B cell (primary cell): ENCODE measurements around the gene ABCA7. TPM values are rescaled to one million over a fixed set of nuclear protein-coding genes. Genes with fewer than 3 reads are reported as not detected.

Experiments
- ATAC-seq: fragments of 200-7000 bp; cut with Tn5 transposase; one replicate; pipeline ENCODE4 v1.10.0; 2021; ENCODE audit warnings: low read depth, mild to moderate bottlenecking, moderate number of reproducible peaks, moderate library complexity
- CTCF ChIA-PET: fragments of 350-600 bp; sonication (Branson Sonifier 250); formaldehyde crosslinking; loops from one replicate; lab custom pipeline; 2021; ENCODE audit warnings: antibody characterized with exemption, inconsistent platforms; lab: Charles Lee
- POLR2A ChIA-PET: fragments of 350-600 bp; sonication (Branson Sonifier 250); formaldehyde crosslinking; loops from one replicate; lab custom pipeline; 2021; ENCODE audit warnings: antibody characterized with exemption; lab: Charles Lee
- DNase-seq: peaks from one replicate; pipeline ENCODE4 v3.0.0; 2013
- H2AFZ ChIP-seq: 2 replicates; pipeline ENCODE4 v1.6.1; 2012; ENCODE audit warnings: mild to moderate bottlenecking, low read depth, low read length; ENCODE audit not compliant: insufficient read depth, poor library complexity, severe bottlenecking
- H3K27ac ChIP-seq, 2 donors: 1 replicate in 1 of 2; 2 replicates in 1 of 2; pipeline ENCODE4 v1.5.1; 2012 to 2013; ENCODE audit warnings: low read length in 2 of 2, mild to moderate bottlenecking in 2 of 2, moderate library complexity in 1 of 2
- H3K27me3 ChIP-seq, 4 experiments: fragments of 200-600 bp in 1 of 4; sonication (generic) in 1 of 4; replicated peaks in 1 of 4; 1 replicate in 2 of 4; 2 replicates in 2 of 4; pipeline versions ENCODE4 v1.6.1 to v1.7.0; 2013 to 2016; ENCODE audit warnings: low read length in 3 of 4, mild to moderate bottlenecking in 2 of 4, mixed read lengths in 1 of 4, moderate library complexity in 1 of 4; ENCODE audit not compliant: insufficient read depth in 4 of 4, control insufficient read depth in 3 of 4; ENCODE audit errors: control extremely low read depth in 1 of 4
- H3K36me3 ChIP-seq, 2 experiments: replicated peaks in 1 of 2; 1 replicate in 1 of 2; 2 replicates in 1 of 2; pipeline versions ENCODE4 v1.6.1 to v1.7.1; 2013; ENCODE audit warnings: low read length in 1 of 2; ENCODE audit not compliant: insufficient read depth in 2 of 2, control insufficient read depth in 1 of 2; ENCODE audit errors: control extremely low read depth in 1 of 2, extremely low read depth in 1 of 2
- H3K4me1 ChIP-seq, 2 donors: fragments of 200-600 bp in 1 of 2; sonication (generic) in 1 of 2; 1 replicate in 1 of 2; 2 replicates in 1 of 2; pipeline versions ENCODE4 v1.5.1 to v1.6.1; 2013 to 2017; ENCODE audit warnings: low read length in 2 of 2; ENCODE audit not compliant: control insufficient read depth in 2 of 2, insufficient read depth in 2 of 2
- H3K4me2 ChIP-seq: replicated peaks from 2 replicates; pipeline ENCODE3; 2012; ENCODE audit warnings: mild to moderate bottlenecking, low read depth, low read length; ENCODE audit not compliant: poor library complexity, severe bottlenecking
- H3K4me3 ChIP-seq, 5 experiments: fragments of 200-600 bp in 1 of 5; sonication (generic) in 1 of 5; 1 replicate in 3 of 5; 2 replicates in 2 of 5; pipeline versions ENCODE4 v1.5.1 to v1.7.0; 2011 to 2016; ENCODE audit warnings: low read length in 4 of 5, mild to moderate bottlenecking in 4 of 5, low read depth in 2 of 5, control low read depth in 1 of 5, moderate library complexity in 1 of 5; ENCODE audit not compliant: insufficient read depth in 1 of 5; ENCODE audit errors: control extremely low read depth in 1 of 5, extremely low read depth in 1 of 5
- H3K79me2 ChIP-seq: fragments of 200-600 bp; sonication (generic); one replicate; pipeline ENCODE4 v1.6.0; 2016; ENCODE audit warnings: low read length; ENCODE audit not compliant: control insufficient read depth, insufficient read depth
- H3K9ac ChIP-seq: fragments of 200-600 bp; sonication (generic); 2 replicates; pipeline ENCODE4 v1.6.1; 2017; ENCODE audit warnings: mild to moderate bottlenecking, low read length, moderate library complexity
- H3K9me3 ChIP-seq, 3 donors: one replicate each; pipeline versions ENCODE4 v1.6.1 to v1.7.1; 2013; ENCODE audit warnings: low read length in 2 of 3; ENCODE audit not compliant: control insufficient read depth in 2 of 3, insufficient read depth in 1 of 3; ENCODE audit errors: control extremely low read depth in 1 of 3
- H4K20me1 ChIP-seq: 2 replicates; pipeline ENCODE4 v1.6.0; 2012; ENCODE audit warnings: mild to moderate bottlenecking, low read length; ENCODE audit not compliant: insufficient read depth, control insufficient read depth, poor library complexity, severe bottlenecking
- H3K27ac Mint-ChIP-seq: one replicate; pipeline ENCODE4 v1.8.0; 2021; ENCODE audit warnings: mixed read lengths
- H3K27me3 Mint-ChIP-seq: one replicate; pipeline ENCODE4 v1.8.0; 2021; ENCODE audit warnings: mixed read lengths
- H3K4me1 Mint-ChIP-seq: one replicate; pipeline ENCODE4 v1.8.0; 2021; ENCODE audit warnings: mixed read lengths
- H3K4me3 Mint-ChIP-seq: one replicate; pipeline ENCODE4 v1.8.0; 2021; ENCODE audit warnings: mixed read lengths
- H3K9me3 Mint-ChIP-seq: one replicate; pipeline ENCODE4 v1.8.0; 2022; ENCODE audit warnings: mixed read lengths; ENCODE audit not compliant: insufficient read depth
- CTCF ChIP-seq: fragments of 200-600 bp; IDR thresholded peaks from one replicate; pipeline ENCODE4 v1.8.0; 2022; ENCODE audit warnings: antibody characterized with exemption, mild to moderate bottlenecking
- EZH2 ChIP-seq: IDR thresholded peaks from 2 replicates; pipeline ENCODE4 v1.6.1; 2012; ENCODE audit warnings: borderline replicate concordance, low read depth, mild to moderate bottlenecking, moderate library complexity, low read length; ENCODE audit not compliant: insufficient read depth, poor library complexity, severe bottlenecking
- WGBS: methylation state at CpG from one replicate; pipeline ENCODE4 v1.1.5; 2013; ENCODE audit warnings: missing lambda C conversion rate; ENCODE audit not compliant: insufficient coverage; 5-methylcytosine and 5-hydroxymethylcytosine counted together
- intact Hi-C: fragments of 100-400 bp; cut with micrococcal nuclease; formaldehyde crosslinking; loops from one replicate; pipeline ENCODE4 v1.10.0; 2022
- polyA plus RNA-seq: library from polyadenylated mRNA; depleted of rRNA; stranded (reverse); fragments of >200 nt; gene quantifications from 2 replicates; pipeline ENCODE4 v1.2.3, GENCODE V29; 2012
- total RNA-seq, 2 donors: library from RNA; stranded (reverse); fragments of 120-200 nt in 1 of 2; gene quantifications; 1 replicate in 1 of 2; 2 replicates in 1 of 2; pipeline versions ENCODE4 v1.2.3 to v1.2.4, GENCODE V29; 2013 to 2022

ABCA7 gene
- total and polyA plus RNA-seq, 2 donors (not counting 1 experiment from before 2014, with no cell fraction given): 192 to 281 TPM

- 84% methylated on average over 88 of the region's 92 CpGs for WGBS
- CTCF ChIA-PET: interaction anchor here (0.9 kb wide), 1 partner anchor 48 kb away, joined by 3 read pairs; no protein-coding TSS in a partner anchor
- H3K9ac ChIP-seq: no peak overlapping the region
- peaks cover 5% of the 10 kb centered on the region for H3K4me1 Mint-ChIP-seq
- no peaks in the 10 kb centered on the region for H3K27me3 ChIP-seq
- H3K4me2 ChIP-seq: no peak overlapping the region
- no peak for TF ChIP-seq EZH2
- peaks cover 22% of the 10 kb centered on the region for H3K79me2 ChIP-seq
- H2AFZ ChIP-seq: no peak overlapping the region
- no peak overlapping the region for H3K27ac ChIP-seq
- H3K9me3 Mint-ChIP-seq: no peaks in the 10 kb centered on the region
- POLR2A ChIA-PET: interaction anchor here (0.6 to 1.0 kb wide), 4 partner anchors 7 to 208 kb away, joined by 3 to 4 read pairs (median 4); no protein-coding TSS in a partner anchor
- no peak overlapping the region for H3K27ac Mint-ChIP-seq
- H3K36me3 ChIP-seq: peaks cover 0 to 32% of the 10 kb centered on the region in 2 experiments
- H3K27me3 Mint-ChIP-seq: no peaks in the 10 kb centered on the region
- H3K4me1 ChIP-seq: no peaks in the 10 kb centered on the region
- peaks cover 50% of the 10 kb centered on the region for H4K20me1 ChIP-seq
- ATAC-seq: no peak
- DNase-seq: no peak
- intact Hi-C loops: no loop called here
- H3K9me3 ChIP-seq: no peaks in the 10 kb centered on the region
- H3K4me3 ChIP-seq: no peak overlapping the region
- H3K4me3 Mint-ChIP-seq: no peak overlapping the region
These were observed 30.6 kb upstream of the ABCA7 start for GRCh38 chr19:1009041-1009980.

GRCh38 chr19:1009981-1010538 lies 29.8 kb upstream of the ABCA7 start:
- intact Hi-C loops: no loop called here
- Histone ChIP-seq H3K4me3 (no peak overlapping the region), H3K4me1 (no peaks in the 10 kb centered on the region), H3K36me3 (peaks cover 0 to 34% of the 10 kb centered on the region in 2 experiments), H3K79me2 (peaks cover 29% of the 10 kb centered on the region), H4K20me1 (peaks cover 58% of the 10 kb centered on the region), H3K9ac (no peak overlapping the region), H3K27ac (no peak overlapping the region), H3K4me2 (no peak overlapping the region), H3K27me3 (no peaks in the 10 kb centered on the region), H2AFZ (no peak overlapping the region), H3K9me3 (no peaks in the 10 kb centered on the region)
- H3K9me3 Mint-ChIP-seq: no peaks in the 10 kb centered on the region
- peaks cover 5% of the 10 kb centered on the region for H3K4me1 Mint-ChIP-seq
- DNase-seq: no peak
- POLR2A ChIA-PET: interaction anchor here (0.6 kb wide), 2 partner anchors 8 to 25 kb away, joined by 4 read pairs; no protein-coding TSS in a partner anchor
- CTCF ChIA-PET: interaction anchor here (0.9 kb wide), 1 partner anchor 48 kb away, joined by 3 read pairs; no protein-coding TSS in a partner anchor
- H3K27ac Mint-ChIP-seq: no peak overlapping the region
- H3K27me3 Mint-ChIP-seq: no peaks in the 10 kb centered on the region
- H3K4me3 Mint-ChIP-seq: no peak overlapping the region
- ATAC-seq: no peak
- no peak for TF ChIP-seq EZH2
- TF ChIP-seq CTCF: no peak
- 90% methylated on average over 28 of the region's 29 CpGs for WGBS
